SK-N-SH (cell line): ENCODE results near the gene CAPN3. TPM values are rescaled to one million over a fixed set of nuclear protein-coding genes. Genes with fewer than 3 reads are reported as not detected.

Experiments
- CTCF ChIA-PET: fragments of 300-600, 350-600 bp; formaldehyde crosslinking; extraction: SDS; loops from one replicate; lab custom pipeline; 2021; lab: Yijun Ruan, JAX
- POLR2A ChIA-PET: fragments of 350-600 bp; sonication (Branson Sonifier 250); formaldehyde crosslinking; extraction: SDS; loops from one replicate; lab custom pipeline; 2020; ENCODE audit warnings: antibody characterized with exemption, inconsistent platforms; lab: Yijun Ruan, JAX
- DNase-seq: peaks from one replicate; pipeline ENCODE4 v3.0.0; 2012
- H2AFZ ChIP-seq: fragments of 200-600 bp; sonication (generic); 2 replicates; pipeline ENCODE4 v1.8.1; 2016; ENCODE audit warnings: antibody characterized with exemption, mild to moderate bottlenecking, low read depth
- H3F3A ChIP-seq: fragments of 200-600 bp; sonication (generic); replicated peaks from 2 replicates; pipeline ENCODE3; 2016; ENCODE audit warnings: antibody characterized with exemption, mild to moderate bottlenecking; ENCODE audit not compliant: insufficient read depth
- H3K27ac ChIP-seq, 2 experiments: fragments of 200-500 bp in 1 of 2; fragments of 200-600 bp in 1 of 2; sonication (Bioruptor generic) in 1 of 2; sonication (generic), shearing (Covaris generic) in 1 of 2; 2 replicates each; pipeline versions ENCODE4 v1.5.1 to v1.6.1; 2014 to 2016; ENCODE audit warnings: low read depth in 2 of 2, inconsistent platforms in 1 of 2, low read length in 1 of 2, mild to moderate bottlenecking in 1 of 2, mixed read lengths in 1 of 2
- H3K27me3 ChIP-seq: fragments of 200-600 bp; sonication (generic), shearing (Covaris generic); 2 replicates; pipeline ENCODE4 v1.6.1; 2016; ENCODE audit warnings: mixed run types; ENCODE audit not compliant: insufficient read depth
- H3K36me3 ChIP-seq, 2 experiments: fragments of 200-500 bp in 1 of 2; fragments of 200-600 bp in 1 of 2; sonication (Bioruptor generic) in 1 of 2; sonication (generic) in 1 of 2; replicated peaks in 1 of 2; 2 replicates each; pipeline versions ENCODE3 to v1.5.1; 2014 to 2016; ENCODE audit warnings: low read length in 1 of 2, mild to moderate bottlenecking in 1 of 2; ENCODE audit not compliant: insufficient read depth in 2 of 2, control insufficient read depth in 1 of 2
- H3K4me1 ChIP-seq, 2 experiments: fragments of 200-500 bp in 1 of 2; fragments of 200-600 bp in 1 of 2; sonication (Bioruptor generic) in 1 of 2; sonication (generic), shearing (Covaris generic) in 1 of 2; 2 replicates each; pipeline versions ENCODE4 v1.5.1 to v1.6.1; 2014 to 2016; ENCODE audit warnings: low read depth in 1 of 2, low read length in 1 of 2, mixed run types in 1 of 2; ENCODE audit not compliant: insufficient read depth in 2 of 2, control insufficient read depth in 1 of 2
- H3K4me2 ChIP-seq: fragments of 200-600 bp; sonication (generic), shearing (Covaris generic); 2 replicates; pipeline ENCODE4 v1.6.1; 2017; ENCODE audit warnings: mixed run types
- H3K4me3 ChIP-seq, 2 experiments: fragments of 200-500 bp in 1 of 2; fragments of 200-600 bp in 1 of 2; sonication (Bioruptor generic) in 1 of 2; sonication (generic), shearing (Covaris generic) in 1 of 2; 2 replicates each; pipeline versions ENCODE4 v1.5.1 to v1.8.1; 2014 to 2016; ENCODE audit warnings: low read depth in 2 of 2, inconsistent platforms in 1 of 2, low read length in 1 of 2, mild to moderate bottlenecking in 1 of 2, mixed read lengths in 1 of 2, moderate library complexity in 1 of 2
- H3K79me2 ChIP-seq: fragments of 200-600 bp; sonication (generic); 2 replicates; pipeline ENCODE4 v1.8.1; 2017; ENCODE audit warnings: mild to moderate bottlenecking; ENCODE audit not compliant: insufficient read depth
- H3K9ac ChIP-seq: fragments of 200-600 bp; sonication (generic); 2 replicates; pipeline ENCODE4 v1.6.1; 2017; ENCODE audit warnings: mixed run types
- H3K9me2 ChIP-seq: fragments of 200-600 bp; sonication (generic); 2 replicates; pipeline ENCODE4 v1.6.1; 2017; ENCODE audit warnings: mixed run types
- H3K9me3 ChIP-seq: fragments of 200-600 bp; sonication (generic); 2 replicates; pipeline ENCODE4 v1.6.1; 2017; ENCODE audit warnings: mixed run types, mild to moderate bottlenecking, moderate library complexity
- H4K20me1 ChIP-seq: fragments of 200-600 bp; sonication (generic); 2 replicates; pipeline ENCODE4 v1.6.1; 2017; ENCODE audit warnings: mild to moderate bottlenecking, mixed run types; ENCODE audit not compliant: insufficient read depth
- CHD2 ChIP-seq: fragments of 150-350 bp; IDR thresholded peaks from 2 replicates; pipeline ENCODE4 v1.6.1; 2018; ENCODE audit warnings: low read length; ENCODE audit not compliant: partially characterized antibody
- EP300 ChIP-seq, 2 experiments: IDR thresholded peaks; 2 replicates each; pipeline versions ENCODE4 v1.4.0 to v1.6.1; 2012; ENCODE audit warnings: borderline replicate concordance in 1 of 2, low read depth in 1 of 2, low read length in 1 of 2
- EZH2phosphoT487 ChIP-seq: fragments of 200-600 bp; sonication (generic); IDR thresholded peaks from 2 replicates; pipeline ENCODE4 v1.6.1; 2017; ENCODE audit warnings: low read depth, mixed run types, mild to moderate bottlenecking, antibody characterized with exemption, moderate library complexity, borderline replicate concordance
- FOSL2 ChIP-seq: IDR thresholded peaks from 2 replicates; pipeline ENCODE4 v1.4.0; 2012; ENCODE audit warnings: low read depth, mild to moderate bottlenecking, moderate library complexity, borderline replicate concordance
- FOXJ3 ChIP-seq: sonication (generic); formaldehyde crosslinking; IDR thresholded peaks from 2 replicates; pipeline ENCODE4 v1.5.1; 2020; ENCODE audit warnings: mild to moderate bottlenecking, missing genetic modification reagents
- FOXM1 ChIP-seq: IDR thresholded peaks from 2 replicates; pipeline ENCODE4 v1.4.0; 2012; ENCODE audit warnings: low read depth, mild to moderate bottlenecking
- JUND ChIP-seq: IDR thresholded peaks from 2 replicates; pipeline ENCODE4 v1.4.0; 2012
- NRF1 ChIP-seq: IDR thresholded peaks from 2 replicates; pipeline ENCODE4 v1.6.1; 2012; ENCODE audit warnings: low read depth, mild to moderate bottlenecking, low read length
- POLR2AphosphoS5 ChIP-seq: IDR thresholded peaks from 2 replicates; pipeline ENCODE4 v1.6.1; 2012; ENCODE audit warnings: low read depth, low read length
- RFX5 ChIP-seq: IDR thresholded peaks from 2 replicates; pipeline ENCODE4 v1.6.1; 2012; ENCODE audit warnings: mild to moderate bottlenecking, improper control_type of control experiment, low read length
- RXRA ChIP-seq: IDR thresholded peaks from 2 replicates; pipeline ENCODE4 v1.4.0; 2012; ENCODE audit warnings: low read depth, mild to moderate bottlenecking, borderline replicate concordance
- SIN3A ChIP-seq: IDR thresholded peaks from 2 replicates; pipeline ENCODE4 v1.6.1; 2012; ENCODE audit warnings: low read depth, mild to moderate bottlenecking, low read length, moderate library complexity, borderline replicate concordance
- TAF1 ChIP-seq: IDR thresholded peaks from 2 replicates; pipeline ENCODE4 v1.6.1; 2012; ENCODE audit warnings: low read depth, mild to moderate bottlenecking, low read length, moderate library complexity, borderline replicate concordance
- TCF12 ChIP-seq: IDR thresholded peaks from 2 replicates; pipeline ENCODE4 v1.4.0; 2012
- TEAD4 ChIP-seq: IDR thresholded peaks from 2 replicates; pipeline ENCODE4 v1.4.0; 2012; ENCODE audit warnings: mild to moderate bottlenecking, borderline replicate concordance; ENCODE audit not compliant: insufficient read depth
- YY1 ChIP-seq: IDR thresholded peaks from 2 replicates; pipeline ENCODE4 v1.4.0; 2012; ENCODE audit warnings: low read depth, mild to moderate bottlenecking
- ZBTB33 ChIP-seq: IDR thresholded peaks from 2 replicates; pipeline ENCODE4 v1.4.0; 2012; ENCODE audit warnings: low read depth, borderline replicate concordance
- WGBS: methylation state at CpG from one replicate; pipeline ENCODE4 v1.1.6; 2017; ENCODE audit warnings: low lambda C conversion rate; 5-methylcytosine and 5-hydroxymethylcytosine counted together
- polyA plus RNA-seq, 3 experiments: library from polyadenylated mRNA; depleted of rRNA; stranded (reverse); fragments of >200 nt; gene quantifications; 2 replicates each; pipeline ENCODE4 v1.2.3, GENCODE V29; 2012
- TF ChIP-seq, protein P1 (sequence below): IDR thresholded peaks from 2 replicates; pipeline ENCODE4; 2012
- TF ChIP-seq, protein P2 (sequence below): IDR thresholded peaks from 2 replicates; pipeline ENCODE4 v1.6.1; 2012; ENCODE audit warnings: mild to moderate bottlenecking, low read depth, low read length, moderate library complexity

The CAPN3 gene
- polyA plus RNA-seq, 1 of the 3 experiments (the other 2 are of a cell fraction), result 1.8 TPM

- no peak overlapping the region; the same call in 1 of the 2 replicates for H3K9ac ChIP-seq
- H3K79me2 ChIP-seq, result no peaks in the 10 kb centered on the region
- no peaks in the 10 kb centered on the region for H4K20me1 ChIP-seq
- CTCF ChIA-PET, result no interaction called here
- TF ChIP-seq EP300 (IDR thresholded peaks at IDR 0.05; ENCODE audit: borderline replicate concordance in 1 of 2, low read depth in 1 of 2, low read length in 1 of 2) (peak in 1 of 2 experiments; percentile 12; a peak in 1 of 4 replicates), TCF12 (peak; percentile 61), FOSL2 (peak; percentile 66; the same call in 1 of the 2 replicates), JUND (peak; percentile 44), ZBTB33 (no peak)
- TF ChIP-seq, protein P1, sequence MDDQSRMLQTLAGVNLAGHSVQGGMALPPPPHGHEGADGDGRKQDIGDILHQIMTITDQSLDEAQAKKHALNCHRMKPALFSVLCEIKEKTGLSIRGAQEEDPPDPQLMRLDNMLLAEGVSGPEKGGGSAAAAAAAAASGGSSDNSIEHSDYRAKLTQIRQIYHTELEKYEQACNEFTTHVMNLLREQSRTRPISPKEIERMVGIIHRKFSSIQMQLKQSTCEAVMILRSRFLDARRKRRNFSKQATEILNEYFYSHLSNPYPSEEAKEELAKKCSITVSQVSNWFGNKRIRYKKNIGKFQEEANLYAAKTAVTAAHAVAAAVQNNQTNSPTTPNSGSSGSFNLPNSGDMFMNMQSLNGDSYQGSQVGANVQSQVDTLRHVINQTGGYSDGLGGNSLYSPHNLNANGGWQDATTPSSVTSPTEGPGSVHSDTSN, result peak; percentile 44
- DNase-seq, result no peak
- H3K9me3 ChIP-seq, result no peaks in the 10 kb centered on the region
- 42% methylated on average over 2 of the region's 2 CpGs for WGBS
- H3K36me3 ChIP-seq, result peaks cover 0 to 2% of the 10 kb centered on the region in 2 experiments
- no peaks in the 10 kb centered on the region for H3K9me2 ChIP-seq
- H3K27me3 ChIP-seq, result no peaks in the 10 kb centered on the region
- H3F3A ChIP-seq, result peaks cover 35% of the 10 kb centered on the region
- no peak overlapping the region; the same call in 1 of the 2 replicates for H2AFZ ChIP-seq
- H3K4me1 ChIP-seq, result peaks cover 0 to 10% of the 10 kb centered on the region in 2 experiments; a peak in 2 of 4 replicates
- peak overlapping the region in 1 of 2 experiments; percentile 86; a peak in 2 of 4 replicates for H3K27ac ChIP-seq
- POLR2A ChIA-PET, result no interaction called here
- H3K4me2 ChIP-seq, result no peak overlapping the region
- no peak overlapping the region for H3K4me3 ChIP-seq
Observed at GRCh38 chr15:42349186-42349585, 10.1 kb upstream of the CAPN3 start.

DNA sequence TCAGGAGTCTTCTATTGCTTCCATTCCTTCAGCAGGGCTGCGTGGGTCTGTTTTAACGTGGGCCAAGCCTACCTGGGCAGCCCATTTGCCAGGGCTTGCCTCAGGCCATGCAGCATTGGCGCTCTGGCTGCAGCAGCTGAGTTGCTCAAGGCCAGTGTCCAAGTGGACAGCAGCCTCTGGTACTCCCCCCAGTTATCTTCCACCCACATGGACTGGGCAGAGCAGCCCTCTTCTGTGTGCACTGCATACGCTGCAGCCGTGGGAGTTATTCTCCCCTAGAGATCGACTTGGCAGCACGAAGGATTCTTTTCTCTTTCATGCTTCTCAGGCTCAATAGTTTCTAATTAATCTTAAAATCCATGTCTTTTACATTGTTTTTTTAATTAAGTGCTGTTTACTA is 6.9 kb upstream of the CAPN3 start:
- no peak overlapping the region for H2AFZ ChIP-seq
- peaks cover 22% of the 10 kb centered on the region for H3F3A ChIP-seq
- no peak overlapping the region for H3K9ac ChIP-seq
- H4K20me1 ChIP-seq, result no peaks in the 10 kb centered on the region
- H3K27me3 ChIP-seq, result no peaks in the 10 kb centered on the region
- no peaks in the 10 kb centered on the region for H3K79me2 ChIP-seq
- H3K4me1 ChIP-seq, result peaks cover 0 to 10% of the 10 kb centered on the region in 2 experiments; a peak in 2 of 4 replicates
- no peak for DNase-seq
- H3K9me2 ChIP-seq, result no peaks in the 10 kb centered on the region
- no peak overlapping the region for H3K4me3 ChIP-seq
- H3K9me3 ChIP-seq, result no peaks in the 10 kb centered on the region
- WGBS, result 95% methylated on average over 7 of the region's 7 CpGs
- H3K27ac ChIP-seq, result no peak overlapping the region
- no peaks in the 10 kb centered on the region for H3K36me3 ChIP-seq
- H3K4me2 ChIP-seq, result no peak overlapping the region
- POLR2A ChIA-PET, result no interaction called here
- CTCF ChIA-PET, result no interaction called here
- TF ChIP-seq RFX5, result no peak
- no peak for TF ChIP-seq NRF1
- TF ChIP-seq RXRA, result no peak
- no peak for TF ChIP-seq FOXM1
- no peak for TF ChIP-seq TEAD4
- no peak for TF ChIP-seq FOXJ3 (CRISPR knock-in tag)
- TF ChIP-seq EZH2phosphoT487, result no peak
- no peak for TF ChIP-seq SIN3A
- TF ChIP-seq, protein P2, sequence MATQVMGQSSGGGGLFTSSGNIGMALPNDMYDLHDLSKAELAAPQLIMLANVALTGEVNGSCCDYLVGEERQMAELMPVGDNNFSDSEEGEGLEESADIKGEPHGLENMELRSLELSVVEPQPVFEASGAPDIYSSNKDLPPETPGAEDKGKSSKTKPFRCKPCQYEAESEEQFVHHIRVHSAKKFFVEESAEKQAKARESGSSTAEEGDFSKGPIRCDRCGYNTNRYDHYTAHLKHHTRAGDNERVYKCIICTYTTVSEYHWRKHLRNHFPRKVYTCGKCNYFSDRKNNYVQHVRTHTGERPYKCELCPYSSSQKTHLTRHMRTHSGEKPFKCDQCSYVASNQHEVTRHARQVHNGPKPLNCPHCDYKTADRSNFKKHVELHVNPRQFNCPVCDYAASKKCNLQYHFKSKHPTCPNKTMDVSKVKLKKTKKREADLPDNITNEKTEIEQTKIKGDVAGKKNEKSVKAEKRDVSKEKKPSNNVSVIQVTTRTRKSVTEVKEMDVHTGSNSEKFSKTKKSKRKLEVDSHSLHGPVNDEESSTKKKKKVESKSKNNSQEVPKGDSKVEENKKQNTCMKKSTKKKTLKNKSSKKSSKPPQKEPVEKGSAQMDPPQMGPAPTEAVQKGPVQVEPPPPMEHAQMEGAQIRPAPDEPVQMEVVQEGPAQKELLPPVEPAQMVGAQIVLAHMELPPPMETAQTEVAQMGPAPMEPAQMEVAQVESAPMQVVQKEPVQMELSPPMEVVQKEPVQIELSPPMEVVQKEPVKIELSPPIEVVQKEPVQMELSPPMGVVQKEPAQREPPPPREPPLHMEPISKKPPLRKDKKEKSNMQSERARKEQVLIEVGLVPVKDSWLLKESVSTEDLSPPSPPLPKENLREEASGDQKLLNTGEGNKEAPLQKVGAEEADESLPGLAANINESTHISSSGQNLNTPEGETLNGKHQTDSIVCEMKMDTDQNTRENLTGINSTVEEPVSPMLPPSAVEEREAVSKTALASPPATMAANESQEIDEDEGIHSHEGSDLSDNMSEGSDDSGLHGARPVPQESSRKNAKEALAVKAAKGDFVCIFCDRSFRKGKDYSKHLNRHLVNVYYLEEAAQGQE, result no peak
- TF ChIP-seq YY1, result no peak
- no peak for TF ChIP-seq TCF12
- no peak for TF ChIP-seq POLR2AphosphoS5
- TF ChIP-seq CHD2, result no peak
- TF ChIP-seq TAF1, result no peak
